Skin of body (tissue), 2 donors: ENCODE measurements around the gene KRT2. TPM values are rescaled to one million over a fixed set of nuclear protein-coding genes. Genes with fewer than 3 reads are reported as not detected.

Experiments used
- DNase-seq: peaks from one replicate; lab custom pipeline; 2025; lab: John Stamatoyannopoulos, UW
- total RNA-seq: library from RNA; depleted of rRNA; stranded (reverse); fragments of >200 nt; gene quantifications from one replicate; pipeline ENCODE4 v1.2.3, GENCODE V29; 2014

The KRT2 gene
- total RNA-seq, 1 donor from 2014 or later = 12.1 TPM

DNA sequence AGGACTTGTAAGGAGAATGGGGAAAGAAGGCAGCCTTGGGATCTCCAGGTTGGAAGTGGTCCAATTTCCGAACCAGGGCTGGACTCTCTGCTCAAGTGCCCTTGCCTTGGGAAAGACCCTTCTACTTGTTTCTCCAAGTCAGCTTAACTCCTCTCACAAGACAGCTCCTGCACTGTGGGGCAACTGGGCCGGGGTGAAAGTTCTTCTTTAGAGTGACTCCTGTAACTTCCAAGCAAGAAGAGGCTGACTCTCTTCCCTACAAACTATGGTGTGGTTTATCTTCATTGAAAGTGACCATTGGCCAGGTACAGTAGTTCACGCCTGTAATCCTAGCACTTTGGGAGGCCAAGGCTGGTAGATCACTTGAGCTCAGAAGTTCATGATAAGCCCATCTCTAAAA, 14.5 kb upstream of the KRT2 start:
- DNase-seq = no peak

DNA sequence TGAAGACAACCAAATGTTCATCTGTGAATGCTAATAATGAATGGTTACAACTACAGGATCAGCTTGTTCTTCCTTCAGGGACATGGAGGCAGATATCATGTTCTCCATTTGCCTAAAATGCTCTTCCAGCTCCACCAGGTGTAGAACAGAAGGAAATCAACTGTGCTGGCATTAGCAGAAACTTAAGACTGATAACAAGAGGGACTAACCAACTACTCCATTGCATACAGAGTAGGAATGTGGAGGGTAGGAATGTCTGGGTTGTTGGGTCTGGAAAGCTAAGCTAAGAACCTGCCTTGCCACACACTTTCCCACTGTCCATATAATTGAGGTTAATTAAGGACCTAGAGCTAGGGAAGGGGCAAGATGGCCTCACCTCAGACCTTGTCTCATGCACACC, 11.4 kb upstream of the KRT2 start:
- no peak for DNase-seq

- DNase-seq = no peak
Observed at GRCh38 chr12:52662918-52663229, 10.9 kb upstream of the KRT2 start.

DNA sequence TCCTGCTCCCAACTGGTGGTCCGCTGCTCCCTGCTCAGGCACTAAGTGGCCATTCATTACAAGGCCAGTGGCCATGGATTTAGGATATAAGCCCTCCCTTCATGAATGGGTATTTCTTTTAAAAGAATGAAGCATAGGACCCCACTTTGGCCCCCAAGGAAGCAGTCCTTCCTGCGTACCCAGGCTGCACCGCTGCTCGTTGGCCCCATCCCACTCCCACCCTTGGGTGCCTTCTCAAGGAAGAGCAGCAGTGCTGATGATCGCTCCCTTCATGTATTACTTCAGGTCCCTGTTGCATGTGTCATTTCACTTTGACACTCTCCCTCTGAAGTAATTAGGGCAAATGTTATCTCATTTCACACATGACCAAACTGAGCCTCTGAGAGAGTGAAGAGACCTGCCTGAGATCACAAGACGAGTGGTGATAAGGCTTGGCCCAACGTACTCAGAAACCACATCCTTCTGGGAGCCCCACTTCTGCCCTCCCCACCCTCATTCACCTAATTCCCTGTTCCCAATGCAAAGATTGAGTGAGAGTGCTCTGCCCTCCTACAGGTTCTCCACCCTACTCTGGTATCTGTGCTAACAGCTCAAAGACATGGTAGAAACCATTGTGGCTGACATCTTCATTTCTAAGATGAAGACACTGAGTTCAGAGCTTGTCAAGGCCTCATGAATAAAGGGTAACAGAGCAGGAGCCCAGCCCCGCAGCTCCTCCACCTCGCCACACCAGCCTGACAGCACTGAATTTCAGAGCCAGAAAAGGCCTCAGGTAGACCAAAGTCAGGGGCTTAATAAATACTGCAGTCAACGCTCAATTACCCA, 10.3 kb upstream of the KRT2 start:
- DNase-seq = no peak

DNA sequence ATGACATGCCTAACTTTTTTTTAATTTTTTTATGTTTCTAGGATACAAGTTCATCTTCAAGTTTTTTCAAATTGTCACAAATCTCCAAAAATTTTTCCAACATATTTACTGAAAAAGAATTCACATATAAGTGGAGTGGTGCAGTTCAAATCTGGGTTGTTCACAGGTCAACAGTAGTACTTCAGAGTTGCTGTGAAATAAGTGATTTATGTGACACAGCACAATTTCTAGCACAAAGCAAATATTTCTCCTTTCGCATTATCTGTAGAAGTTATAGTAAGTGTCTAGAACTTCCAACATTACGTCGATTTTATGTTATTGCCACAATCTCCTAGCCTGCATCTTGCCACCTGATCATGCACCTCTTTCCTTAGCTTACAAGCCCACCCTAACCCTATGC, 9.7 kb upstream of the KRT2 start:
- no peak for DNase-seq

GRCh38 chr12:52660934-52661499, 9.0 kb upstream of the KRT2 start:
- DNase-seq = no peak

- no peak for DNase-seq
Observed at GRCh38 chr12:52659951-52660350, 7.9 kb upstream of the KRT2 start.

DNA sequence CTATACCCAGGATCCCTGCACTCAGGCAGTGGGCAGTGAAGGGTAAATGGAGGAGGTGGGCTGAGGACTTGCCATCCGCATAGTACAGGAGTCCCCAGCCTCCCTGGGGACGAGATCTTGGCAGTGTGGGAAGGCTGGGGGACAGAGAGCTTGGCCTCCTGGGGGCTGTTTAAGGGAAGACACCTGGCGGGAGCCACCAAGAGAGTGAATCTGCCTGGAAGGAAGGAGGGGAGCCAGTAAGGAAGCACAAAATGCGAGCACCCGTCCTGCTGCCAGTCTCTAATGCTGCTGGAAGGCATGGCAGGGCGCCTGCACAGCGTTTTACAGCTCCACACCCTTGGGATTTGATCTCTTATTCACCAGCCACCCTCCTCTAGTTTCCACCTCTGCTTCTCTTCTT, 7.4 kb upstream of the KRT2 start:
- no peak for DNase-seq

- DNase-seq = no peak
Observed at GRCh38 chr12:52658196-52658595, 6.2 kb upstream of the KRT2 start.

- DNase-seq = no peak
Observed at GRCh38 chr12:52657250-52657902, 5.4 kb upstream of the KRT2 start.

GRCh38 chr12:52656616-52657015, 4.6 kb upstream of the KRT2 start:
- DNase-seq = no peak

DNA sequence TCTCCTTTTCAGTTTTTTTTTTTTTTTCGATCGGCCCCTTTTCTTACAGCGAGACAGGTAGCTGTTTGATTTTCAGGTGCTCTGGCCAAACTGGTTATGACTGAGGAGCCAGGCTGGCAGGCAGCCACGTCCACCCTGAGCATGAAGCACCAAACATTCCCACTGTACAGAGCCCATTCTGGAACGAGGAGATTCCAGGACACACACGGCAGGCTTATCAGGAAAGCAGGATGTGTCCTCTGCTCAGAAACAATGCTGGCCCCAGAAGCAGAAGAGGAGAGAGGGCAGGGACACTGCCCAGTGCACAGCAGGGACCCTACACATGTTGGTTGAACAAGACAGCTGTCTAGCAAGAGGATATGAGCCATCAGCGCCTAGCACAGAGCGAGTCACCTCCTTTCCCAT, 3.7 kb upstream of the KRT2 start:
- DNase-seq = no peak

DNA sequence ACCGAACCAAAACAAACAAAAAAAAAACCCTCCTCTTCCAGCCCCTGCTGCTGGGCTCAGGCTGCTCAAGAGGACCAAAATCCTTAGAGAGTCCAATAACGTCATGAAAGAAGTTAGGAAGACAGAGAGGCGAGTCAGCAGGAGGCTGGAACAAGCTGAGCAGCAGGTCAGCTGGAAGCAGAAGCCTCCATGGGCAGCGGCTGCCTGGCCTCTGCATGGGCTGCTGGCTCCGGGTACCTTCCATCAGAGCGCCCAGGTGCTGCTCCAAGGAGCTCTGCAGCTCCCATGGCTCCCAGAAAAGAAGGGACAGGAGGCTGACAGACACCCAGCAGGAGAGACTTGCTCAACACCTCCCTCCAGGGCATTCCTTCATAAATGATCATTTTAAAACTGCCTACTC, 3.2 kb upstream of the KRT2 start:
- DNase-seq = no peak

DNA sequence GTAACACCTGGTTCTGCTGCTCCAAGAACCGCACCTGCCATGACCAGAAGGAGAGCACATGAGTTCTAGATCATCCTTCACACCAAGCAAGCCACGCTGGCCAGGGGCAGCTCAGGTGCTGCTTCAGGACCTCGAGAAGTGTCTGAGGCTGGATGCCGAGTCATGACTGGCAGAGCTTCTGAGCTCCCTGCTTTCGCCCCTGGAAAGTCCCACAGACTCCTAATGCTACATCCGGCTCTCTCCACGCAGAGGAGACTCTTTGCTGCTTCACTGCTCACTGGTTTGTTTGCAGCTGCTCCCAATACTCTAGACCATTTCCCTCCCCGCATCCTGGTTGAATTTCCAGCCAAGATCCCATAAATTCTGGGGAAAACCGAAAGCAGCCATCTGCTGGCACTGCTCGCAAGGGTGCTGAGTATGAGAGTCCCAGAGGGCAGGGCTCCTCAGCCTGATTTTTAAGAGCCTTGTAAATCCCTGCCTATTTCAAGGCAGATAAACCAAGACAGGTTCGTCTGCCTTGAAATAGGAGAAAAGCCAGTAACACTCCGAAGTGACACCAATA, 1.4 kb downstream of the KRT2 start:
- no peak for DNase-seq

DNA sequence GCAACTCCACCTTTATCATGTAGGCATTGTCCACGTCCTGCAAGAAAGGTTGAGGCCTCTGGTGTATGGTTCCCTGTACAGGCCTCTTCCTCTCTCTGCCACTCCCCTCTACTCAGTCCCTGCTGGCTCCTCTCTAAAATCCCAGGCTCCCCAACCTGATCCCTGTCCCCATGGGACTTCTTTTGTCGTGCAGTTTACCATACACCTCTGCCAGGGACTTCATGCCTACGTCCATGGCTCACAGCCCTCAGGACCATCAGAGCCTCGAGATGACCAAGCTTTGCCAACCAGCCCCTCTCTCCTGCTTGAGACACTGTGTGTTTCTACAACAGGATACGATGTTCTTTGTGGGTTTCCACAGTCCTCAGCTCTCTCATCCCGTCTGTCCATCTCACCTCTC, 2.9 kb downstream of the KRT2 start:
- DNase-seq = no peak

DNA sequence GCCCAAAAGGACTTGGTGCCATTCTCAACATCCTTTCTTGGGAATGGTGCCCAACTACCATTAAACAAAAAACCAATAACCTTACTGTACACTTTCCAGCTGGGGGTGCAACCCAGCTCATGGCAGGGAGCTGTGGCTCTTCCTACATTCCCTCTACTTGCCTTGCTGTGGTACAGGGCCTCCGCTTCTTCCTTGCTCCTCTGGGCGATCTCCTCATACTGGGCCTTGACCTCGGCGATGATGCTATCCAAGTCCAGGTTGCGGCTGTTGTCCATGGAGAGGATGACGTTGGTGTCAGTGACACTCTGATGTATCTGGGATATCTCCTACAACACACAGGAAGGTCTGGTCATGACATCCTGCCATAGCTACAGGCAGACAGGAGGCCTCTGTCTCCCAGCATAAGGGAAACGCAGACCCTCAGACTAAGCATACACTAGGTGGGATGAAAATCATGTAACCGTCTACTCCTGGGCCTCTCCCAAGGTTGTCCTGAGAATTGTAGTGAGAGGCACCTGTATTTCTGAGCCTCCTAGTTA, 3.9 kb downstream of the KRT2 start:
- DNase-seq = no peak

GRCh38 chr12:52647601-52648000, 4.4 kb downstream of the KRT2 start:
- DNase-seq = no peak

DNA sequence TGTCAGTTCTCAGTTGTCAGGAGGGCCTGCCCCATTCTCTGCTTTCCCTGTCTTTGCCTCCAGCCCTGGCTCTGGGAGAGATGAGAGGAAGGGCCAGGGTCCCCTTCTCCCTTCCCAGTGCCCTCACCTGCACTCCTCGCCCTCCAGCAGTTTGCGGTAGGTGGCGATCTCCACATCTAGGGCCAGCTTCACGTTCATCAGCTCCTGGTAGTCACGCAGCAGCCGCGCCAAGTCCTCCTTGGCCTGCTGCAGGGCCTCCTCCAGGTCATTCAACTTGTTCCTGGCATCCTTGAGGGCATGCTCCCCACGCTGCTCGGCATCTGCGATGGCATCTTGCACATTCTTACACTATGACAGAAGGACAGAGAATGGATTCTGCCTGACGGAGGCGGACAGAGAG, 5.4 kb downstream of the KRT2 start:
- no peak for DNase-seq

DNA sequence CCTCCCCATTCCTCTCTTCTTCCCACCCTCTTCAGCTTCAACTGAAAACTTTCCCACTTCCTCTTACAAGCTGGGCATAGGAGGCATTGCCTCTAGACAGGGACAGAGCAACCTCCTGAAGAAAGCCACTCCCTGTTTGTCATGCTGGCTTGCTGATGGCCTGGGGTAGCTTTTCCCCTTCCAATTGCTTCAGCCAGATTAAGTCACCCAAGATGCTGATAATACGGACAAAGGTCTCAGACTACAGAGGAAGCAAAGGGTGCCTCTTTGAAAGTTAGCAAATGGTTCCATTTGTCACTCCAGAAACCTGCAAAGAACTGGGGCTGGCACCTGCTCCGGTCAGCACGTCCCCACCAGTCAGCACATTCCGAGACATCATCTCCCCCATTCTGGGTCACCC, 6.0 kb downstream of the KRT2 start:
- DNase-seq = no peak

DNA sequence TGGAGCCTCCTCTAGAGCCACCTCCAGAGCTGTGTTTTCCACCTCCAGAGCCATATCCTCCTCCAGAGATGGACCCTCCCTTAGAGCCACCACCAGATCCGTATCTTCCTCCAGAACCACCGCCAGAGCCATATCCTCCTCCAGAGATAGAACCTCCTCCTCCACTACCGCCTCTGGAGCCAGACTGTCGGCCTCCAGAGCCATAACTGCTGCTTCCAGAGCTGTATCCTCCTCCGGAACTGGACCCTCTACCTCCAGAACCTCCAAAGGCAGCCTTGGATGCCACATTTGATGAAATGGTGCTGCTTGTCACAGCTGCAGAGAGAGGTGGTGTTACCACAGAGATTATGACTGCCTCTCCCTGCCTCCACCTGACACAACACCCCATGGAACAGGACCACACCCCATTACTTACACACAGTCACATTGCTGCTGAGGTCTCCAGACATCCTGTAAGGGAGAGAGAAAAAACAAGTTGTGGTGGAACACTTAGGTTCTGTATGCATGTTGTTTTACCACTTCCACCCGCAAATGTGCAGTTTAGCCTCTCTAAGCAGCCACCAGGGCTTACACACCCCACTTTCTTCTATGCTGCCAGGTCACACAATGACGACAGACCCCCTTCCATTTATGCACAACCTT, 6.8 kb downstream of the KRT2 start:
- DNase-seq = no peak

- no peak for DNase-seq
Observed at GRCh38 chr12:52644078-52644415, 8.0 kb downstream of the KRT2 start.
